ENCODE results near the gene IL16.

DNA sequence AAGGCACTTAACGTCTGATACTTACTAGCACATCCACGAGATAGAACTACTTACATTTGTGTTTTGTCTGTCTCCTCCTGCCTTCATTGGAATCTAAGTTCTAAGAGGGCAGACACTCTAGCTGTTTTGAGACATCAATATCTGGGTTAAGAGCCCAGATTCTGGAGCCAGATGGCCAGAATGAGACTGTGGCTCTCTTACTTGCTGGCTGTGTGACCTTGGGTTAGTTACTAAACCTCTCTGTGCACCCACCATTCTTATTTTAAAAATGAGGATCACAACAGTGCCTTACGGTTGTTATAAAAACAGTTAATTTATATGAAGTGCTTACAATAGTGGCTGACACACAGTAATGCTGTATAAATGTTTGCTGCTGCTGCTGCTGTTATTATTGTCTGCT, 119.6 kb downstream of the IL16 start:
- no peak for TF ChIP-seq POLR2A (IDR thresholded peaks at IDR 0.05)
- TF ChIP-seq, protein P1, sequence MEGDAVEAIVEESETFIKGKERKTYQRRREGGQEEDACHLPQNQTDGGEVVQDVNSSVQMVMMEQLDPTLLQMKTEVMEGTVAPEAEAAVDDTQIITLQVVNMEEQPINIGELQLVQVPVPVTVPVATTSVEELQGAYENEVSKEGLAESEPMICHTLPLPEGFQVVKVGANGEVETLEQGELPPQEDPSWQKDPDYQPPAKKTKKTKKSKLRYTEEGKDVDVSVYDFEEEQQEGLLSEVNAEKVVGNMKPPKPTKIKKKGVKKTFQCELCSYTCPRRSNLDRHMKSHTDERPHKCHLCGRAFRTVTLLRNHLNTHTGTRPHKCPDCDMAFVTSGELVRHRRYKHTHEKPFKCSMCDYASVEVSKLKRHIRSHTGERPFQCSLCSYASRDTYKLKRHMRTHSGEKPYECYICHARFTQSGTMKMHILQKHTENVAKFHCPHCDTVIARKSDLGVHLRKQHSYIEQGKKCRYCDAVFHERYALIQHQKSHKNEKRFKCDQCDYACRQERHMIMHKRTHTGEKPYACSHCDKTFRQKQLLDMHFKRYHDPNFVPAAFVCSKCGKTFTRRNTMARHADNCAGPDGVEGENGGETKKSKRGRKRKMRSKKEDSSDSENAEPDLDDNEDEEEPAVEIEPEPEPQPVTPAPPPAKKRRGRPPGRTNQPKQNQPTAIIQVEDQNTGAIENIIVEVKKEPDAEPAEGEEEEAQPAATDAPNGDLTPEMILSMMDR (IDR thresholded peaks at IDR 0.05) = no peak
